GM21390 (cell line): ENCODE measurements around the gene VANGL1.

ENCODE experiments used
- ATAC-seq: cut with Tn5 transposase; IDR thresholded peaks from one replicate; pipeline ENCODE4 v1.9.1; 2021; ENCODE audit not compliant: unreplicated experiment

VANGL1 gene

DNA sequence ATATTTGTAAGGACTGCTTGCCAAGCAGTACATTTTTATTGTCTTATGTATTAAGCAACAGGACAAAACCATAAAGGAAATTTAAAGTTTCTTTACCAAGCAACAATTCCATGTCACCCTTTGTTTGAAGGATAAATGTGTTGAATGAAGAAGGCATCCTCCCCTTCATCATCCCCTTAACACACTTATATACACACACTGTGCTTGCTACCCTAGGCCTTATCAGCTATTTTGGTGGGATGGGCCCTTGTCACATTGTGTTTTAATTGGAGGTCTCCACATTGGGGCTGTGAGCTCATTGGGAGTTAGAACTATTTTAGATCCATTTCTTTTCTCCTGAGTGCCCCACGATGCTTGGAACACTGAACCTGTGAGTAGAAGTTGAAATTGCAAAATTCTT, 1.9 kb downstream of the VANGL1 start:
- no peak for ATAC-seq

DNA sequence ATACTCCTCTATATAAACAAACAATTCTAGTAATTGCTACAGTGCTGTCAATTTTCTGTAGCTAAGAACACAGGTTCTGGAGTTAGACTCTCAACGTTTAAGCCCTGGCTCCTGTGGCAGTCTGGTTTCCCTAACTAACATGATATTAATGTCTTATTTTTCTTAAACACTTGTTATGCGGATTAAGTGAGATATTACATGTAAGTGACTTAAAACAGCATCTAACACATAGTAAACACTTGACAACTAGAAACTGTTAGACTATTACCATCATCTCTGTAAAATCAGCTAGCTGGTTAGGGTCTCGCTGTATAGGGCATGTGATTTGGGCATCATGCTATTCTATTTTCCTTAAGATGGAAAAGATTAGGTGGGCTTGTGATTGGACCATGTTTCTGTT, 2.3 kb downstream of the VANGL1 start:
- ATAC-seq, result no peak

DNA sequence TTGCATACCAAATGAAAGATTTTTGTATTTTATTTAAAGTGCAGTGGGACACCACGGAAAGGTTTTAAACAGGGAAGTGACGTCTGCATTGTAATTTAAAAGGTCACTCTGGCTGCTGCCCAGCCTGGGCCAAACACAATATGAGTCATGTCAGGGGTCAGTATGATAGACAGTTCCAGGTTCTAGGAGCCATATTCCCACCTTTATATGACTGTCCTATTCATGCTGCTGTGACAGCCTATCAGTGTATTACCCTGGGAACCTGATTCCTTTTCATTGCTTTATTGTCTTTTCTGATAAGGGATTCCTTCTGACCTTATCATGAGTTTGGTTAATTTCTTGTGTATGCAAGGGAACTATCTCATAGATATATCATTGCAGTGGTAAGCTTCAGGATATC, 5.3 kb downstream of the VANGL1 start:
- no peak for ATAC-seq

DNA sequence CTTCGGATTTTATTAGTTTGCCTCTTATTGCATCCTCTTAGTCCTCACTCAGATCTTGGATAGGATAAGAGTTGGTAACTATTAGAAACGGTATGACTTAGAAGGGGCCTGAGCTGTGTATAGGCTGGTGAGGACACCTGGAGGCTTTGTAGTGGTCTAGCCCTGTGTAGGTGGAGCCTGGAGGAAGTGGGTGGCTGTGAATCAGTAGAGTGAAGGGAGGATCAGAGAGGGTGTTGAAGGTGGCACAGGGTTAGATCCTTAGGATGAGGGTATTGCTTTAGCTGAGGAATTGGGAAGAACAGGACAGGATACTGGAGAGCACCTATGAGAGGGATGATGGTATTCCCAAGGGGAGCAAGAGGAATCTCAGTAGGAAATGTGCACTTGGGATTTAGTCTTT, 5.7 kb downstream of the VANGL1 start:
- no peak for ATAC-seq

DNA sequence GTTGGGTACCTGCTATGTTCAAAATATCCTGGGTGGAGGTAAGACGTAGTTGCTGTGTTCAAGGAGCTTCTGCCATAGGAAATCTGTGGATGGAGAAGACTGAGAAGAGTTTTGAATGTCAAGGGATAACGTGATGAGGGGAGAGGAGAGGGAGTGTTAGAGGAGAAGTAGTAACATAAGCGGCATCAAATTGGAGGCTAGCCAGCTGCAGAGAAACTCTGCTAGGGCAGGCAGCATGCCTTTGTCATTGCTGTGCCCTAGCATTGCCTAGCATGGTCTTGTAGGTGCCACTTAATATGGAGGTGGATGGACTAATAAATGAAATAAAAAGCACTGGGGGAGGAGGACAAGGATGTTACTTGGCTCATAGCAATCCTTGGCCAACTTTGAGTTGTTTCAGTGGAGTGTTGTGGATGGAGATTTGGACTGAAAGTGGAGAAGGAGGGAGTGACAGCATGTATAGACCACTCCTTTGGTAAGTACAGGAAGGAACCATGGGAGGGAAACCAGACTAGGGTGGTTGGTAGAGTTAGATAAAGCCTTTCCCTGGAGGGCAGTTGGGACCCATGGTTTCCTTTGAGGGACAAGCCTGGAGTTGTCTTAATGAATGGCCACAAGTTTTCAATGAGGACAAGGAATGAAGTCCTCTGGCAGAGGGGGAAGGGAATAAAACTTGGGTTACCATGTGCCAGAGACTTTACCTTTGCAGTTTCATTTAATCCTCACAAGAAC, 6.3 kb downstream of the VANGL1 start:
- no peak for ATAC-seq

DNA sequence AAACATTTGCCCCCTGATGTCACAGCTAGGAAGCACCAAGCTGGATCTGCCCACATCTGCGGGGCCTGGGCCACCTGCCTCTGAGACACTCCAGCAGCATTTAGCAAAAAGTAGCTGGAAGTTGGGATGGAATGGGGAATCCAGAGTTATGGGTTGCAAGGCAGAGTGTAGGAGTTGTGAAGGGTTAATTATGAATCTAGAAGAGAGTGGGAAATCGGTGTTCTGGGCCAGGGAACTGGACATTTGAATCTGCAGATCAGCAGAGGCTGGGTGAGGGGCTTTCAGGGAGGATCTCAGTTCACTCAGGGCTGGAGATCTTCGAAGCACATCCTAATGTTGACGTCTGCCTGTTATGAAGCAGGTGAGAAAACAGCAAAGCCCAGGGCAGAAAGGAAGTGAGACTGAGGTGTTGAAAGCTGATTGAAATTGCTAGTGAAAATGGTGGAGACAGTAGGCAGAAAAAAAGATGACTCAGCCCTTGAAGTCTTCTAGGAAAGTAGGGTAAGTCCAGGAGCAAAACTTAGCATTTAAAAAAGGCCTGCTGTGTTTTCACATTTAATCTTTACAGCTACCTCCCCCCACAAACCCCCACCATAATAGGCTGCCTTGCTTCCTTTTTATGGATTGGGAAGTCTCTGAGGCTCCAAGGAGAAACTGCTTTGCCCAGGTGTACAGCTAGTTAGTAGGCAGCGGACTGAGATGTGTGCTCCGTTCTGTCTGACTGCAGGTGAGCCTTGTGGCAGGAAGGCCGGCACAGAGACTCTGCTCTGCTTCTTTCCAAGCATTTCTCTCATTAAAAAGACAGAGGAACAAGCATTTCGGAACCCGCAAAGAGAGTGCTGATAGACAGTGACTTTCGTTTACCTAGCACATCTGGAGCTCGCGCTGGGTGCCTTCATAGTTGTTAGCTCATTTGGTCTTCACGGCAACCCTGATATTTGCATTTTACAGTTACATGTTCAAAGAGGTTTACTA, 7.2 kb downstream of the VANGL1 start:
- peak; percentile 86 for ATAC-seq

DNA sequence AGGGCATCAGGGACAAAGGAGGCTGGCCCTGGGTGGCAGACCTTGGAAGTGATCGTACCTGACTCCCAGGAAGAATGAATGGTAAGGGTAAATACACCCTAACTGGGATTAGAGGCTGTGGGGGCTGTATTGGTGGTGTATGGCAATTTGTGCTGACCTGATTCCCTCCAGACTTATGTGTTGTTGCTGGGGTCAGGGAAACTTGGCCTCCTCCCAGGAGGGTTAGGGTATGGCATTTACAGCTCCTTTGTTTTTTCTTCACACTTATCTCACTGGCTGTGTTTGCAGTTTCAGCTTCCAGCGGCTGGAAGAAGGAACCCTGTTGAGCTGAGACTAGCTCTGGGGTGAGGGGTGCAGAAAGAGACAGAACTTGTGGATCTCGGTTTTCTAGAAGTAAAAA, 8.2 kb downstream of the VANGL1 start:
- no peak for ATAC-seq

DNA sequence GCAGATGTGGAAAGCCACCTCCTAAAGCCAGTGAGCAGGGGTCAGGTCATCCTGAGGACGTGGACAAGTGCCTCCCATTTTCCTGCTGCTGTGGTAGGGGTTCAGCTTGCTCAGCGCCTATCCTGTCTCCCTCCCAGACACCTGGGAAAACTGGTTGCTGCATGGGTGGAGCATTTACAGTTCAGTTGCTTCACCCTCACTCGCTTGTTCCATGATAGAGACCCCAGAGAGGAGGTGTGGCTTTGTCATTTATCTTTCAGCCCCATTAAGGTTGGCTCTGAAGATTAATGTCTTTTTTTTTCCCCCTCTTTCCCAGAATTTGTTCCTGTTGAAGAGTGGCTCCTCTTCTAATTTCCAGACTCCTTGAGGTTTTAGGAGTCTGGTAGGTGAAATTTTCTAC, 9.2 kb downstream of the VANGL1 start:
- ATAC-seq, result no peak

DNA sequence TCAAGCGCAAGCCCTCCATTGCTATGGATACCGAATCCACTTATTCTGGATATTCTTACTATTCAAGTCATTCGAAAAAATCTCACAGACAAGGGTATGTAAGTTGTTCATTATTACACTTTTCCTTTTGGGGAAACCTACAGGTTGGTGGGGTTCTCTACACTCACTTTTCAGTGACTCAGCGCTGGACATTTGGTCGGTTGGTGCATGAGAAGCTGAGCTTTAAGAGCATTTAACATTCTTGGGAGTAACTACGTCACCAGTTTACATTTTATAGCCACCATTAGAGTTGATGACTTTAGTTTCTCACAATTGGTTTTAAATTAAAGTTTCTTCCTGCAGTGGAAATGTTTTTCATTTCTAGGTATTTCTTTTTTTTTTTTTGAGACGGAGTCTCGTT, 9.6 kb downstream of the VANGL1 start:
- no peak for ATAC-seq

DNA sequence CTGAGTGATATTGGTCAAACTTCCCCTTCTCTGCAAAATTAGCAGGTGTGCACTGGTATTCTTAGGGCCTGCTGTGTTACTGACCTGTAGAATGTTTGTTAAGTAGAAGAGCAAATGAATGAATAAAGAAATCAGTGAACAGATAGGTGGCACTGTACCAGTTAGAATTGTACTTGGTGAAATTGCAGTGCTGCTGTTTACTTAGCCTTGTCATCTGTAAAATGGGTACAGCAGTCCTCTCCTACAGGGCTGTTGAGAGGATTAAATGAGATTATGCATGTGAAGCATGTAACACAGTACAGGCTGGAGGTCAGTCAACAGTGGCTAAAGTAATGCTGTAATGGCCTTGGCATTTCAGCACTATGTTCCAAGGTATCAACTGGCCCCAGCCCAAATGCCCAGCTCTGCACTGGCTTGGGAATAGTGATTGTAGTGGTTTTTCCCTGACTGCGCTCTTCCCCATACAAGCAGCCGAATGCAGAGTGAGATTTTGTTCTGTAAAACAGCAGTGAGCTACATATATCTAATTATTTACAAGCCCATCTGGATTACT, 10.5 kb downstream of the VANGL1 start:
- ATAC-seq, result no peak

DNA sequence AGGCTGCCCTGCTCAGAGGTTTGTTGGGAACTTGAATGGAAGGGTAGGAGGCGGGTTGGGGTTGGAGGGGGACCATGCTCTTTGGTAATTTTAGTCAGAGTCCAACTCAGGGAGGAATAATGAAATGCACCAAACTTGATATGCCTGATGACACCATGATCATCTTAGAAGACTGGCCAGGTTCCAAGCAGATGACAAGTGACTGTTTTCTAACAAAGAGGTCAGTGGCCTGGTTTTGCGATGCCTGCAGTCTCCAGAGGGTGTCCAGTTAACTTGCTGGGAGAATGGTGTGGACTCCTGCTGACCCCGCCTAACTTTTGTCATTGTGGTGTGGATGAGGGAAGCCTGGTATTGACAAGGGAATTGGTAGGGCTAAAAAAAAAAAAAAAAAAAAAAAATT, 12.4 kb downstream of the VANGL1 start:
- no peak for ATAC-seq

DNA sequence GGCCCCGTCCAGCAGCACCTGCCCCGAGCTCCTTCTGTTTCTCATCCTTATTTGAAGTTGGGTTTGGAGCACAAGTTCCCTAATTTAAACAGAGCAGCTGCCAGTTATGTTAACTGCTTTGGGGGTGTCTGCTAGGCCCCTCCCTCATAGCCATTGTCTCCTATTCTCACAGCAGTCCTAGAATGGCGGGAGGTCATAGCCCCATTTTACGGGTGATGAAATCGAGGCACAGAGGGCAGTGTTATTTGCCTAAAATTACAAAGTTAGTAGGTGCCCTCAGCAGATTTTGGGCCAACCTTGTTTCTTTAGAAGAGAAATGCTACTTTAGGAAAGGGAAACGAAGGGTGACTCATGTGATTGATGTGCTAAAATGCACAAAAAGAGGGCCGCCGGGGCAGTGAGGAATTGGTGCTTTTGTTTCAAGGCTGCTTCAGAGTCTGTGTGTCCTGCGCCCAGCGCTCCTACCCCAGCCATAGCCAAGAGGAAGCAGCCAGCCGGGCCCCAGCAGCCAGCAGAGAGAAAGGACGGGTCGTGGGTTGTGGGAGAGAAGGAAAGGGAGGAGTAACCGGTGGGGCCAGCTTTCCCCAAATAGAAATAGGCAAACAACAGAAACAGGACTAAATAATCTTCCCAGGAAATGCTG, 13.0 kb downstream of the VANGL1 start:
- no peak for ATAC-seq

DNA sequence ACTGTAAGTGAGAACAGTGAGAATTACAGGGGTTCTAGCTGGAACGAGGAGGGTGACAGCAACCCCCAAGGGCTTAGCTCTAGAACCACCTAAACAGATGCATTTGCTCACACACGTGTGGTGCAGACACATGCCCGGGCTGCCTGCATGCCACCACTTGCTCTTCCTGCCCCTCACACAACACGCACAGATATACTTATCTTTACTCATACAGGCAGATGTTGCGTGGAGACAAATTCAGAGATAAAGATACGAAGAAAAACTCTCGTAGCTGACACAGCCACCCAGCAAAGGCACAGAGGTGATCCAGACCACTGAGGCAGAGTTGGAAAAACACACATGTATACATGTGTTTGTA, 13.5 kb downstream of the VANGL1 start:
- ATAC-seq, result no peak

DNA sequence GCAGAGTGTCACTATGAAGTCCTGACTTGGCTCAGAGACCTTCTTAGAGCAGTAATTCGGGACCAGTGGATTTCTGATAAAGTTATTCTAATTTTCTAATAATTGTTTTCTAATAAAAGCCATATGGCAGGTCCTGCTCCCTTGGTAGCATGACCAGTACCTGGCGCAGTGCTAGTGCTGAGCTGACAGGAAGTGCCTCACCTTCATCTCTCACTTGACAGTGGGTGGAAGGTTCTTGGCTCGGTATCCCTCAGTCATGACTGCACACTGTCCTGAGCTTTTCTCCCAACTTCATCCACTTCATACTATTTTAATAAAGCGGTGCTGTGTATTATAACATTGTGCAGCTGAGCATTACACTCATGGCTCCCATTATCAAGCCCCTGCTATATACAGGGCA, 14.1 kb downstream of the VANGL1 start:
- no peak for ATAC-seq

DNA sequence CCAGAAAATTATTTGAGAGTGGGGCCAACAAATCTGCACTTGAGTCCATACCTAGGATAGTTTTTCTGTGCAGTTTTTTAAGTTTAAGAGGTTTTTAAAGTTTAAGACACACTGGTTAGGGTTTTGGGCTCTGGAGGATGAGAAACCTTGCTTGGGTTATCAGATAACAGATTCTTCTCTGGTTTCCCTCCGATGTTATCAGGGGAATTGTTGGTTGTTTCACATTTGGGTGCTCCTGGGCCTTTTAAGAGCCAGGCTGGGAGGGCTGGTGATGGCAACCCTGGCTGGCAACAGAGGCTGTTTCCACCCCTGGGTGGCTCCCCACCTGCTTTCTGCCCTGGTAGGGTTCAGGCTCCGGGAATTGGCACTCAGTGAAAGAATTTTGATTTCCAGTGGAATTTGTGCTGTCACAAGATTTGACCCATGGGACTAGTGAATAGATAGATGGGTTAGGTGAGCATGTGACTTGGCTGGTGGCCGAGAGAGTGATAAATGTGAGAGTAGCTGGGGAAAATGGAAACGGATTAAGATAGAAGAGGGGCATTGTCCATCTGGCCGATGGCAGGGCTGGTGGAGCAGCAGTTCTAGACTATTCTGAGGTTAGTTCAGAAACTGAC, 14.8 kb downstream of the VANGL1 start:
- no peak for ATAC-seq

DNA sequence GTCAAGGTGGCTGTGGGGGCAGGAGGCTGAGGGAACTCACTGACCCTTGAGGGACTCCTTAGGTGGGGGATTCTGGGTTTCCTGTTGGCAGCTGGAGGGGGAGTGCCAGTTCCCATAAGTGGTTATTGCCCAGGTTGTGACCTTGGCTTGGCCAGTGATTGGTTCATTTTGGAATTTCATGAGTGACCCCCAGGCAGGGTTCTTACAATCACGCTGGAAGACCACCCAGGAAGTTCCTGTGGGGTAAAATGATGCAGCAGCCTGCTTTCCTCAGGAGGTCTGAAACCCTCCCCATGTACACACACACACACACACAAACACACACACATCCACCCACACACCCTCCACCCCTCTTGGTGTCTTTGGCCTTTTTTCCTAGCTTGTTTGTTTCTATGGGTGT, 16.9 kb downstream of the VANGL1 start:
- no peak for ATAC-seq

DNA sequence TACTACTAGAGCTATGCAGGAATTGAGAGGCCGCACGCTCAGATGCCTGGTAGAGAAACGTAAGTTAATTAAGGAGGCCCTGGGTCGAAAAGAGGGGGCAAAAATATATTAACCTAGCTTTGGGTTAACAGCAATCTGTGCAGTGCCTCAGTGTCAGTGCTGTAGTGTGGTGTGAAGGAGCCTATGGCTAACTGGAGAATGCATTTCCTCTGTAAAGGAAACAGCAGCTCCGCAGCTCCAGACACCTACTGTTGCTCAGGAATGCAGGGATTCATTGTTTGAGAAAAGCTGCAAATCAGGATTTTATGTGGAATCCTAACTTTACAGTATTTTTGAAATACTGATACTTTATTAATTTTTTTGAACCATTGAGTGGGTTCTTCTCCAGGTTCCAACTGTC, 18.4 kb downstream of the VANGL1 start:
- ATAC-seq, result no peak

DNA sequence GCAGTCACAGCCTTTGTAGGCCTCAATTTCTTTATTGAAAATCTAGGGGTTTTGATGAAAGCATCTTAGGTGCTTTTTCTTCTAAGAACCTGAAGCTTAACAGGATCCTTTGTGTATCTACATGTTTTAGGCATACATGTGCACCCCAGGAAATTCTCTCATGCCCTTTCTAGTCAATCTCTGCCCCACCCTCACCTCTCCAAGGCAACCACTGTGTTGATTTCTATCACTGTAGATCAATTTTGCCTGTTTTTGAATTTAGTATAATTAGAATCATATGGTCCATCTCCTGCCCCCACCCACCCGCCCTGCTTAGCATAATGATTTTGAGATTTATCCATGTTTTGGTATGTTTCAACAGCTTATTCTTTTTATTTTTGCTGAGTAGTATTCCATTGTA, 19.4 kb downstream of the VANGL1 start:
- no peak for ATAC-seq

DNA sequence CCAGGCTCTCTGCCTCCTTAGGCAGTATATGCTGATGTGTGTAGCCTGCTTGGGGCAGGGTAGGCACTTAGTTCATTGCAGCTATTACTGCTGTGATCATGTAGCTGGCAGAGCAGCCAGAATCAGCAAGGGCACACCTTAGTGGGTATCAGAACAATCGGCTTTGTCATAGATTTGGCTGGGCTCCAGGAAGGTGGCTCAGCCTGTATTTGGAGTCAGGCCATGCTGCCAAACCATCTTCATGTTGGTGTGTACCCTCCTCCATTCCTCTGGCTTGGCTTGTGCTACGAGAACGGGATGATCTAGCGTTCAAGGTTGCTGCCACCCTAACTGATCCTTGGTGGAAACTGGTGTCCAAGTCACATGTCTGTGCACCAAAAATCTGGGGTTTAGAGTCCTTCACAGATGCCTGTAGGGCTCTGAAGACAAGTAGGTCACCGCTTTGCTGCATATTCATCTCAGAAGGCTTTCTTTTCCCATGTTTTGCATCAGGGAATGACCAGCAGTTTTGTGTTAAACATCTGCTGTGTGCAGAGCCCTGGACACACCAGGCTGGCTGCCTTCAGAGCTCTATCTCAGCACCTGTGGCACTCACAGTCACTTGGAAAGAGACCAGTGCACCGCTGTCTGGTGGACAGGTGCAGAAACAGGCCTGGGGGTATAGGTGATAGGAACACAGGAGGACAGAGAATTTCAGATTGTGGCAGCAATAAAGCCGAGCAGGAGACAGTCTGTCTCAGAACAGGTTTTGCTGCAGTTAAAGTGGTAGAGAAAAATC, 23.7 kb downstream of the VANGL1 start:
- ATAC-seq, result no peak

DNA sequence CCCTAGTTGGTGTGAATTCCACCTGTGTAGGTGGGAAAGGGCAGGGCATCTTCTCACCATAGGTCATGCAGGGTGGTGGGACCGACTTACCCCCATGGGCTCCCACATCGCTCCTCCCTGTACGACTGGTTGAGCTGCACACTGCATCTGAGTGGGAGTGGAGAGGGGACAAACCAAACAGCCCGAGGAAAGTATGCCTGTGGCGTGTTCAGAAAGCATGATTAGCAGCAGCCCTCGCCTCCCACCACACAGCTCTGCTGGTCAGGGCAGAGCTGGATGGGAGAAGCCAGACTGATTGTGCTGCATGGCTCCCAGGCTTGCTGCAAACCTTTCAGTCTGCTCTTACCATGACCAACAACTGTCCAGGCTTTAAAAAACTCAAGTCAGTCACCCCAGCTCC, 24.4 kb downstream of the VANGL1 start:
- ATAC-seq, result no peak
